Activated gamma-delta T cell treated with Interleukin-2 at 50 U/mL for 16 hours (primary cell): ENCODE results near the gene PI4K2A.

Experiments
- DNase-seq: peaks from one replicate; pipeline ENCODE4 v3.0.0-alpha.2; 2020

PI4K2A gene

DNA sequence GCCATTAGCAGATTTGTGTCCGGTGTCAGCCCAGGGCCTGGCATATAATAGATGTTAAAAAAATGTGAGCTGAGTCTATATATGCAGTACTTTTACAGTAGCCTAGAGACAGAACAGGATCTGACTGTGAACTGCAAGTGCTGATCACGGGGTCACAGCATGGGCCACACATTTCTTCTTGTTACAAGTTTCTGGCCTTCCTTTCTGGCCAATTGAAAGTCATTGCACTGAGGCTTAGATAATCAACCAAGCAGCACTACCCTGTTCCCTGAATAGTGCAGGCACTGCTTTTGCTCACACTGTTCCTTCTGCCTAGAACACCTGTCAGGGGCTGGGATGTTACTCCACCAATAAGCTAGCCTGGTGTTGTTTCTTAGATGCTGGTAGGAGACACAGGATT lies 67.7 kb downstream of the PI4K2A start:
- no peak for DNase-seq

DNA sequence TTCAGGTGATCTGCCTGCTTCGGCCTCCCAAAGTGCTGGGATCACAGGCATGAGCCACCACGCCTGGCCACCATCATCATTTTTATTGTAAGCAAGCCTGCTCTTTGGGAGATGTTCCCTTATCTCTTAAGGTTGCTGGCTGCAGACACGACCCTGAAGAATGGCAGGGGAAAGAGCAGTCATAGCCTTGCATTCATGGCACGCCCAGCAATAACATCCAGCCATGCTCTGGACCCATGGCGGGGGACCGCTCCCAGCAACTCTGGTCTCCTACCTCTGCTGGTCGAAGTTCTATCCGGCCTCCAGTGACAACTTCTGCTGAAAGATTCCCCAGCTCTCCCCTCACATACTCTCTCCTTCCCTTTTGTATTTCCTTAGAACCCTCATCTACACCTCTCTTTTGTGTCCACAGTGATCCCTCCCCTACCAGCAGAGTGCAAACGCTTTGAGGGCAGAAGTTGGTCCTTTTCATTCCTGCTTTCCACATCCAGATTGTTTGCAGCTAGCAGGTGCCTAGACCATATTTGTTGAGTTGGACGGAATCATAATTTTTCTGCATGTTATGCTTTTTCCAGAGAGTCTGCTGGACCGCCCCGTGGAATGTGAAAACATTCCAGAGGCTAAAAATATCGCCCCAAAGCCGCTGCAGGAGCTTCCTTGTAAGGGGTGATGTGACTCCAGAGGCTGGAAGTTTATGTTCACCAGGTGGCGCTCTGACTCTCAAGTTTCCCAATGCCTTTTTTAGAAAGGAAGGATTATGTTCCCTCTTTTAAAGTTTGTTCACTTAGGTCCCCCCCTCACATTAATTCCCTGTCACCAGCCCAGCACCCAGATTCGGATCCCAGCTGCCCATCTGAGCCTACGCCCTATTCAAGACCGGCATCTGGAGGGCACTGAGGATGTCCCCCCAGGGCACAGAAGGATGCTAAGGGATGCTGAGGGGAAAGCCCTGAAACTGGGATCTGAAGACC lies 68.8 kb downstream of the PI4K2A start:
- peak; percentile 24 for DNase-seq

DNA sequence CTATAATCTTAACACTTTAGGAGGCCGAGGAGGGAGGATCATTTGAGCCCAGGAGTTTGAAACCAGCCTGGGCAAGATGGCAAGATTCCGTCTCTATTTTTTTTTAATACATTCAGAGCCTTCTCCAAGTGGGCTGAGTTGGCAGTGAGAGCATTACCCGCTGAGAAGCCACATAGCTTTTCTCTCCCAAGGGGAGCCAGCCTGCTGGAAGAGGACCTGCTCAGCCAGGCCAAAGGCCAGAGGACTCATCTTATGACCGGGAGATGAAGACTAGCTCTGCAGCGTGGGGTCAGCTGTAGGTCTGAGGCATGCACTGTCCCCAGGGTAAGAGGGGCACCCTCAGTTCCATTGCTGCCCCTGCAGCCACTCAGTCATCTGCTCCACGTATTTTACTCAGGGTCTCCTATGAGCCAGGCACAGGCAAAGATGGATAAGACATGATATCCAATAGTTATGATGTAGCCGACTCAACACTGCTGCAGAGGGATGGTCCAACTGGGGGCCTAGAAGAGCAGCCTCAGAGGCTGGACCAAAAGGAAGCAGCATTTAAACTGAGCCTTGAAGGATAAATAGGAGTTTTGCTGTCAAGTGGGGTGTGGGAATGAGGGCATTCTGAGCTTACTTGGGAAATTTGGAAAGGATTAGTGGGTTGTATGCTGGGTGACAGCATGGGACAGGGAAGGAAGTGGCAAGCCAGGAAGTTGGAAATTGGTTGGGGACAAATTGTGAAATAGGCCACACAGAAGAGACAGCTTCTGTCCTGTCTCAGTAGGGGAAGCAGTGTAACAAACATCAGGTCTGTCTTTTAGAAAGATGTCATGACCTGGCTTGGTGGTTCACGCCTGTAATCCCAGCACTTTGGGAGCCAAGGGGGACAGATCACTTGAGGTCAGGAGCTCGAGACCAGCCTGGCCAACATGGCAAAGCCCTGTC lies 71.4 kb downstream of the PI4K2A start:
- DNase-seq, result no peak

DNA sequence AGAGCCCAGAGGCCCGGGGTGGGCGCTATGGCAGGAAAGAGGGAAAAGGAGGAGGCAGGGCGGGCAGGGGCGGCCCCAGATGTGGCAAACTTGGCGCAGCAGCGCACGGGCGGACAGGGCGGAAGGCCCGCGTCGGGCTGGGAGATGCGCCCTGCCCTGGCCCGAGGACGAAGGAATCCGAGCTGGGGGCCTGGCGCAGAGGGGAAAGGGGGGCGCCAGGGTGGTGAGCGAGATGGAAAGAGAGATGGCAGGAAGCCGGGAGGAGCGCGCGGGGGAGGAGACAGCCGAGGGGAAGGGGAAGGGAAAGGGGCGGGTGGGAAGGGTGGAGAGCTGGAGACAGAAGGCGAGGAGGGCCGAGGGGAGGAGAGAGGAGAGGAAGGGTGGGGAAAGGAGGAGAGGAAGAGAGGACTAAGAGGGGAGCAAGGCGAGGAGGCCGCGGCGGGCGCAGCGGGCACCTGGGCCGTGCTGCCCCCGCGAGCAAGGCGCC lies 72.9 kb downstream of the PI4K2A start, which contains the start of gene MARVELD1:
Gene MARVELD1, plus strand, starts transcription at position 392 of the 487 bp plus-strand sequence. CDS start 147 bp downstream, outside the sequence.
- no peak for DNase-seq

DNA sequence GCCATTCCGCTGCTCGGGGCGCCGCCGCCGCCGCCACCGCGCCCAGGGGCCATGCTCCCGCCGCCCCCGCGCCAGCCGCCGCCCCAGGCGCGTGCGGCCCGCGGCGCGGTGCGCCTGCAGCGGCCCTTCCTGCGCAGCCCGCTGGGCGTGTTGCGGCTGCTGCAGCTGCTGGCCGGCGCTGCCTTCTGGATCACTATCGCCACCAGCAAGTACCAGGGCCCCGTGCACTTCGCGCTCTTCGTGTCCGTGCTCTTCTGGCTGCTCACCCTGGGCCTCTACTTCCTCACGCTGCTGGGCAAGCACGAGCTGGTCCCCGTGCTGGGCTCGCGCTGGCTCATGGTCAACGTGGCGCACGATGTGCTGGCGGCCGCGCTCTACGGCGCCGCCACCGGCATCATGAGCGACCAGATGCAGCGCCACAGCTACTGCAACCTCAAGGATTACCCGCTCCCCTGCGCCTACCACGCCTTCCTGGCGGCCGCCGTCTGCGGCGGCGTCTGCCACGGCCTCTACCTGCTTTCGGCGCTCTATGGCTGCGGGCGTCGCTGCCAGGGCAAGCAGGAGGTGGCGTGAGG lies 73.4 kb downstream of the PI4K2A start:
- DNase-seq, result peak; percentile 44

DNA sequence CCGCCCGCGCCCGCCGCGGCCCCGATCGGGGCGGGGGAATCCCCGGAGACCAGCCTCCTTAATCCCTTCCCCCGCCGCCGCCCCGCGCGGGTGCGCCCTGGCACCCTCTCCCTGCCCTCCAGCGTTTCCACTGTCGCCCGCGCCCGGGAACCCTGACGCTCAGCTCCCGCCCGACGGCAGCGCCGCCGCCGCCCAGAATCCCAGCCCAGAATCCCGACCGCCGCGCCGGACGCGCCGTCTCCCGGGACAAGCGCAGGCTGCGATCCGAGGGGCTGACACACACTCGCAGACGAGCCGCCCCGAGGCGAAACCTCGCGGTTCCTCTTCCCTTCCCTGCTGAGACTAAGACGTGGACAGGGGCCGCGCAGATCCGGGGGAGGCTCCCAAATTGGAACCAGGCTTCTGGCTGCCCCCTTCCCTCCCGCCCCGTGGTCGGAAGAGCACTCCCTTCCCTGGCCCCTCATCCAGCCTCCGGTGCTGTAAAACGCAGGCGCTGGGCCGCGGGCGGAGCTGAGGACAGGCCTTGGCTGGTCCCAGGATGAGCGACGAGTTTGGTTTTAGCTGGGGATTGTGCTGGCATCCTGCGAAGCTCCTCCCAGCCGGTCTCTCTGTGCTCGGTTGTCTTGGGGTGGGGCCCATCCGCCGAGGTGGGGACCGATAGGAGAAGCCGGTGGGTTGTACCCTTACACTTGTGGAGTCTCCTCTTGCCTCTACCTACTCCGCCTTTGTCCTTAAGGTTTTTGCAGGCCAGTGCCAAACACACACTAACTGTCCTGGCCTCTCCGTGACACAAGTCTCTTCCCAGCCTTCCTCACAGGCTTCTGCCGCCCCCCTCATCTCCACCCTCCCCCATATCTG lies 74.2 kb downstream of the PI4K2A start:
- DNase-seq, result no peak

DNA sequence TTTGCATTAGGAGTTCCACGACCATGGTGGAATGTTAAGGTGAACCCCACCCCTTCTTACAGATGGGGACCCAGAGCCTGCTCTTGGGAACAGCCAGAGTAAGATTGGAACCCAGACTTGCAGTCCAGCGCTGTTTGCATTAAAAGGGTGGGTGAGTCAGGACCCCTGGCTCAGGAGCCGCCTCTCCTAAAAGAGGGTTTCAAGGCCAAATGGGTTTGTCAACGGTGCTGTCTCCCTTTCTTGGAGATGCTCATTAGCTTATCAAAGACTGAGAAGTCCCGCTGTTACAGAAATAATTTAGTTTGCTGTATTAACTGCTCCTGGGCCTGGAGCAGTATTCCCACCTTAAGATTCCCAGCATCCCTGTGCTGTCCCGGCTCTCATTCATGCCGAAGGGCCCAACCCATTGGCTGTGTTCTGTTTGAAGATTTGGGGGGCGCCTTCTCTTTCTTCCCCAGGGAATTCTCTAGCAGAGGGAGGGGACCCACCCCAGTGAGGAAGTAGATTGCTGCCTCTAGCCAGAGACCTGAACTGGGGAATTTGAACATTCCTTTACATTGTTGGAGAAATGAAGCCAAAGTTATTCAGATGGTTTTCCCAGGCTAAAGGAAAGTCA lies 74.9 kb downstream of the PI4K2A start:
- DNase-seq, result no peak

DNA sequence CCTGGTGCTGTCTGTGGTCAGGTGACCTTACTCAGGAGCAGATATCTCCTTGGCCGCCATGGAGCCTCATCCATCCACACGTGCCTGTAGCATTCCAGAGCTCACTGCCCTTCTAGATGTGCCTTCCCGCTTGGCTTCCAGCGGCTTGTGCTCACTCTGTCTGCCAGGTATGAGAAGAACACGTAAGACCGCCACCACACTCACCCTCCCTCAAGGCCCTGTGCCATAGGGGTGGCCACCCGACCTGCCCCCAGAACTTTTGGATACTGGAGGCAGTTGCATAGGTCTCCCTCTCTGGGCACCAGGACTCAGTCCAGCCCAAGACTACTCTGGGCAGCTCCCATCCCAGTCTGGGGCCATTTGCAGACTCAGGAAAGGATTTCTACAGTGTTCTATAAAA lies 77.2 kb downstream of the PI4K2A start:
- no peak for DNase-seq

DNA sequence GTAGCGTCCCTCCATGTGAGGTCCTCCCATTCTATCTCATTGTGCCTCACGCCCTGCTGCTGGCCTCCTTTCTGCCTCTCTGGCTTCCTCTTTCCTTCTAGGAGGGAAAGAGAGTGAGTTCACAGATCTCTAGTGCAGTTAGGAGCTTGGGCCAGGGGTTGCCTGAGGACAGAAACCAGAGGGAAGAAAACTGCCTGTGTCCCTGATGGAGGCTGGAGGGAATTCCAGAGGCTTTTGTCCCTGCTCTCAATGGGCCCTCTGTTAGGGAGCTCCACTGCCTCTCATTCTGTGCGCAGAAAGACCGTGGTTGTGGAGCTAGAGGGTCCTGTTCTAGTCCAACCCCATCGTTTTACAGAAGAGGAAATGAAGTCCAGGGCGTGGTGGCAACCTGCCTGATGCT lies 77.7 kb downstream of the PI4K2A start:
- DNase-seq, result no peak

DNA sequence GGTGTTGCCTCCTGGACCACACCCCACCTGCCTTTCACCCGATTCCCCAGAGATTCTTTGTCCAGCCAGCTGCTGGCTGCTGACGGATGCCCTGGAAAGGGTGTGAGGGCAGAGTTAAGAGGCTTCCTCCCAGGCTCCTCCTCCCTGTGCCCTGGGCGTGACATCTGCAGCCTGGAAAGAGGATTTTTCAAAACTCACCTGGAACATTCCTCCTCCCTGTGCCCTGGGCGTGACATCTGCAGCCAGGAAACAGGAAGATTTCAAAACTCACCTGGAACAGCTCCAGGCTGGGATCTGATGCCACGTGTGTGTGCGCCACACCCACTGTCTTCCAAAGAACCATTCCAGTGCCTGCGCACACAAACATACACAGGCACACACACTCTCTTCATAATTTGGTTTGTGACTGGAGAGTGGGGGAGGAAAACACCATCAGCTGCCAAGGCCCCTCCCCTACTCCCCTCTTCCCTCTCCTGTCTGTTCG lies 78.2 kb downstream of the PI4K2A start:
- DNase-seq, result no peak

DNA sequence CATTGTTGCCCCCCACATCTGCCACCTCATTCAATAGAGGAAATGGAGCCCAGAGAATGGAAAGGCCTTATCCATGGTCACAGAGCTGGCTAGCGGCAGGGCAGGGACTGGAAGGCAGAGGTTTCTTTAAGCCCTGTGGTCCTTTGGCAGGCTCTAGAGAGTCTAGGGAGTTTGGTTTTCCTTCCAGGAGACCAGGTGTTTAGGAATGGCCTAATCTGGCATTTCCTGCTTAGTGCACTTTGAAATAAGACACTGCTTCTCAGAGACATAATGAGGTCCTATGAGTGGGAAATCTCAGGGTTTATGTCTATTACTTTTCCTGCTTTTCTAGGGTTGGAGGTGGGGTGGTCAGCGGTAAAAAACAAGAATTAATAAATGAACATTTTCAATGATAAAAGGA lies 79.1 kb downstream of the PI4K2A start:
- DNase-seq, result no peak

DNA sequence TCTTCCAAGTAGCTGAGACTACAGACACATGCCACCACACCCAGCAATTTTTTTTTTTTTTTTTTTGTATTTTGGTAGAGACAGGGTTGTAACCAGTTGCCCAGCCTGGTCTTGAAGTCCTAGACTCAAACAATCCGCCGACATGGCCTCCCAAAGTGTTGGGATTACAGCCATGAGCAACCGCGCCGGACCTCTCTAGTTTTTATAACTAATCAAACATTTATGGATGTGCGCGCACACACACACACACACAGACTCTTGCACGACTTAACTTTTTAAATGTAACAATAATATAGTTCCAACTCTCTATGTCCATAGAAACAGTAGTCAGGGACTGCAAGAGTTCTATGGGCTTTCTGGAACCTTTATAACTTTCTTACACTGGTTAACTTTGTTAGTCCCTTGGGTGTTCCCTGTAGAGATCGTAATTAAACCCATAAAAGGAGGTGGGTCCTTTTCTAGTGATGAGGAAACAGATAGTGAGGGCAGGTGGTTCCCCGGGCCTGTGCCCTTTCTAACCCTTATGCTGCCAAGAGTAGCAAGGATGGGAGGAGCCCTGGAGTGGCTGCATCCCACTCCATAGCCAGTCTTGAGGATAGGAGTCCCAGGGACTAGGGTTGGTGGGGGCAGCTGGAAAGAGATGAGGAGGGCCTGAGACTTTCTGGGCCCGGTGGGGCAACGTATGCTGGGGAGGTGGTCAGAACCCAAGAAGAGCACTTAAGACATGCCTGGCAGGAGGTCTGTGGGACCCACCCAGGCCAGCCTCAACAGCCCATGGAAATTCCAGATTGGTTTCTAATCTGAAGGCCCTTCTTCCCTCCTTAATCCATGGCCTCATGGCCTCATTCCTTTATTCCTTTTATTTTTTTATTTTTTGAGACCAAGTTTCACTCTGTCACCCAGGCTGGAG lies 81.7 kb downstream of the PI4K2A start:
- no peak for DNase-seq

DNA sequence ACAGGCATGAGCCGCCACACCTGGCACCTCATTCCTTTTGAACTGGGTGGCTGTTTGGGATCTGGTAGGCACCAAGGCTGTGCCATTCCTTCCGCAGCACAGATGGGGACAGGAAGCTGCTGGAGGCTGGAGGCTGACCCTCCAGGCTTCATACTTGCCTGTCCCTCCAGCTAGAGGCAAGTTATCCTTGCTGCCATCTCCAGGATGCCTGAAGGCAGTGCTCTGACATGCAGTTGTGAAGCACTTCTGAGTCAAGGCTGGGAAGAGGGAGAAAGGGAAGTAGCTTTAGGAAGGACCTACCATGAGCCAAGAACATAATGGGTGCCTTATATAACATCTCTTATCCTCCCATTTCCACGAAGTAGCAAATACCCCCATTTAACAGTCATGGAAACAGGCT lies 82.5 kb downstream of the PI4K2A start:
- DNase-seq, result no peak

DNA sequence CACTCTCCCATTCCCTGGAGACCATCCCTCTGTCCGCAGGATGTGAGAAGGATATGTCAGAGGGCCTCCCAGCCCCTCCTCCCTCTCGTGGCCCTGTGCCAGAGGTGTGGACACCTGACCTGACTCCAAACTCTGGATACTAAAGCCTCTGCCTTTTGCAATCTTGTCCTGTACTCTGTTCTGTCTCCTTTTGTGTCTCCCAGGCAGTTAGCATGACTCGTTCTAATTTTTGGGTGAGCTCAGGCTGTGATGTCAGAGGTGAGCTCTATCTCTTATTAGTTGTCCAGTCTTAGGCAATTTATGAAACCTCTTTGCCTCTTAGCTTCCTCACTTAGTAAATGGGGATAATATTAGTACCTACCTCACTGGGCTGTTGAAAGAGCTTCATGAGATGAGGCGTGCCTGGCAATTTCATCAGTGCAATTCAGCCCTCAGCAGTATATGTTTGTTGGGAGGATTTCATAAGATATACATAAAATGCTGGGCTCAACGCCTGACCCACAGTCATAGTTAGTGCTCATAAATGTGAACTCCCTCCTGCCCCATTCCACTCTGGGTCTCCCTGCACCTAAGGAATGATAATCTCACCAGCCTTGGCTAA lies 84.0 kb downstream of the PI4K2A start:
- no peak for DNase-seq
